ENCODE results near the gene ZSWIM6.

Gene ZSWIM6

DNA sequence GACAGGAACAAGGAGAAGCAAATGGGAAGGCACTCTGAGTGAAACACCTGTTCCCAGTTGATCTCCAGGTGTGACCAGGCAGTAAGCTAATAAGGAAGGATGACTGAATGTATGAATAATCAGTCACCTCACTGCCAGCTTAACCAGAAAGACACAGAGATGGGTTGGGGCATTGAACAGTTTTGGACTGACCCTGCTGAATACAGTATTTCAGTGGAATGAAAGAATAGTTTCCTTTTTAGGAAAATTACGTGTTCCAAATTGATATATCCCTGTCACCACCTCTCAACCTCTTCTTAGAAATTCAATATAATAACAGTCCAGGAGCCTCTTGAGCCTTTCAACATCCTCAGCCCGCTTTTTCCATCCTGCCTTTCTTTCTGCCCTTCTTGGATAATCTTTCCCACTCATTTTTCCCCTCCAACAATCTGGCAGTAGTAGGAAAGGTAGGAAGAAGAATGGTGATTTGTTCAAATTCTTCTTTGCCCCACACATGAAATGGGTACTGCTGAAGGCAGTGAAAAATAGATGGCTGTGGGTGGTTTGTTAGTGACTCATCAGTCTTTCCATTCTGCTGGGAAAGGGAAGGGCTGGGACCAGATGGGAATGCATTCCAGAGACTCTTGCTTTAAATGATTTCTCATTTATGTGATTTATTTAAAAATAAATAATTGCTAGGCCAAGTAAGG is 117.9 kb downstream of the ZSWIM6 start:
- DNase-seq, result no peak

DNA sequence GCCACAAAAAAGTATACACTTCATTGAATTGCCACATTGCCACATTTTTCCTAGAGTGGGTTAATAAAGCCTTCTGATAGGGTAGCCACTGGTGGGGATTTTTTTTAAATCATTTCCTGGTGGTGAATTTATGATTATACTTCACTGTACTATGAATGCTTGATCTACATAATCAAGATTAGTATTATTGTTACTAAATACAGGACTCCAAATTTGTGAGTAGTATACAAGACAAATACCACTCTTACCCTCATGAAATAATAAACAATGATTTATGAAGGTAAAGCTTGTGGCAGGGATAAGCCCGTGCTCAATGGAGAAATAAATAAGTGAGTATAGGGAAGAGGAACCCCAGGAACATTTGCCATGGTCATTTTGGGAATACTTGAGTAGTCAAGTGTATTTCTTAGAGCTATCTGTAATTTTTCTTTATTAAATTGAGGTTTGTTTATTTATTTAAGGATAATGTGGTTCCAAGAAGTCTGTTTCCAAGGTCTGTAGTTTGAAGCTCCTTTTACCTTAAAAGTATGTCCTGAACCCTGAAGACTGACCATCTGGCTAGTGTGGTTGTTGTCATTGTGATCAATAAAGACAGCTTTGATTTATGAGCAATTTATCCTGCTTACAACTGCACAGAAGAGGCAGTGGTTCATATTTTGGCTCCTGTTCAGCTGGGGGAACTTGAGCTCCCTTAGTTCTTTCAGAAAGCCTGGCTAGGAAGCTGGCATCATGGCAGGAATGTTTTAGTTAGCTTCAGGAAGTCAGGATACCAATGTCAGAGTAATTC is 118.6 kb downstream of the ZSWIM6 start:
- no peak for DNase-seq

GRCh38 chr5:61455179-61456006 is 123.3 kb downstream of the ZSWIM6 start:
- DNase-seq, result no peak

DNA sequence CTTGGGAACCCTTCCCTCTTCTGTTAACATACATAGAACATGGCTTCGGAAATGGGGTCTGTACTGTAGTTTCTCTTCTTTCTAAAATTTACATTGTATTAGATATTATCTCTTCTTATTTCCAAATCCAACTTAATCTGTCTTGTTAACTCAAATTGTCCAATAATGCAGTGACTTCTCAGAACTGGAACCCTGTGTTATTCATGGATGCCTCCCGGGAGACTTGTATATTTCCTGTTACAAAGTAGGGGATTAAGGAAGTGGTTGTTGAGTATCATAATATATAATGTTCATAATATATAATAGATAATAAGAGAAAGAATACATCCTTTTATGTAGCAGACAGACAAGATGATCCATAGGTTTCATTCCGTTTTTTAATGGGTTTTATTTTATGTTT is 128.4 kb downstream of the ZSWIM6 start:
- DNase-seq, result no peak

- DNase-seq, result no peak
Measured at GRCh38 chr5:61461417-61461816, 129.4 kb downstream of the ZSWIM6 start.

- DNase-seq, result no peak
Measured at GRCh38 chr5:61461926-61462325, 129.9 kb downstream of the ZSWIM6 start.

DNA sequence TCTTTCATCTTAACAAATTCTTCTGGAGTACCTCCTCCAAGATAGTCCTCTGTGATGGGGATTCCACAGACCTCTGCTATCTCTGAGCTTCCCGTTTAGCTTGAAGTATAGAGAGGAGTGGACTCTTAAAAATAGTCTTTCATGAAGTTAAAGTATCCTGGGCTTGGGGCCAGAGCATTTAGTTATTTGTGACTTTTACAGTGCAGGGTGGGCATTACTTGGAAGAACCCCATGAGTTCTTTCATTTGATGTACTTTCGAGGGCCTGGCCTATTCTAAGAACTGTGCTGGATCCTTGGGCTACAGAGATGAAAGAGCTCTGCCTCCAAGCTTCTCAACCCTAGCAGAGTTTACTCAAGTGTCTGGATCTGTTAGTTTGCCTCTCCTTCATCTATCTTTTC is 131.5 kb downstream of the ZSWIM6 start:
- DNase-seq, result no peak

DNA sequence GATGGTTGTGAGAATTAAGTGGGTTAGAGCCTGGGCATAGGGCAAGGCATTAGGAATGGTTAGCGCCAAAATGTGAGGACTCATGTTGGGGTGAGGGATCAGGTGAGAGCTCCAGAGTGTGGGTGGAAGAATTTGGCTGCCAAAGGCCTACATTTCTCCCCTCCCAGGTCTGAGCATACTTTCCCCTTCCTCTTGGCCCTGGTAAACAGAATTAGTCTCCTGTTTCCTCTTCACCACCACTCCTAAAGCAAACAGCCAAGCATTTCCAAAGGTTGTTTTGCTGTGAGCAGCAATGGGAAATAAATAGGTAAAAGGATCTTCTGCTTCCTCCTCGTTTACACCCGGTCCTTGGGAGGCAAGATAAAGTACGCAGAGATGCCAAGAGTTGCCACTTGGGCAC is 132.5 kb downstream of the ZSWIM6 start:
- no peak for DNase-seq

GRCh38 chr5:61465066-61465465 is 133.0 kb downstream of the ZSWIM6 start:
- DNase-seq, result no peak

DNA sequence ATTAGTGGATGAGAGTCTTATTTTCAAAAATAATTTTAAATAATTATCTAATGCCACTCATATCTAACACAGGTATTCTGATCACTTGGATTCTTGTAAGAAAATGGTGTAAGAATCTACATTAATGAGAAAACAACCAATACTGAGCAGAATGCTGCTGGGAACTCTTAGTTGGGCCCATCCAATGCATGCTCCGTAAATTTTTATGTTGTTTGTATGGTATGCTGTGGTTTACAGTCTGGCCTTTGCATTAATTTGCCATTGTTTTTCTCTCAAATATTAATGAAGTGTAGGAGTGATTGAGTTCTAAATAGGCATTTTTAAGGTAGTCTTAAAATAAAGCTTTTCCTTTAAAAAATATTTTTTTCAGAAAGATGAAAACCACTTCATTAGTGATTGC is 133.4 kb downstream of the ZSWIM6 start:
- DNase-seq, result no peak

GRCh38 chr5:61466017-61466416 is 134.0 kb downstream of the ZSWIM6 start:
- no peak for DNase-seq

DNA sequence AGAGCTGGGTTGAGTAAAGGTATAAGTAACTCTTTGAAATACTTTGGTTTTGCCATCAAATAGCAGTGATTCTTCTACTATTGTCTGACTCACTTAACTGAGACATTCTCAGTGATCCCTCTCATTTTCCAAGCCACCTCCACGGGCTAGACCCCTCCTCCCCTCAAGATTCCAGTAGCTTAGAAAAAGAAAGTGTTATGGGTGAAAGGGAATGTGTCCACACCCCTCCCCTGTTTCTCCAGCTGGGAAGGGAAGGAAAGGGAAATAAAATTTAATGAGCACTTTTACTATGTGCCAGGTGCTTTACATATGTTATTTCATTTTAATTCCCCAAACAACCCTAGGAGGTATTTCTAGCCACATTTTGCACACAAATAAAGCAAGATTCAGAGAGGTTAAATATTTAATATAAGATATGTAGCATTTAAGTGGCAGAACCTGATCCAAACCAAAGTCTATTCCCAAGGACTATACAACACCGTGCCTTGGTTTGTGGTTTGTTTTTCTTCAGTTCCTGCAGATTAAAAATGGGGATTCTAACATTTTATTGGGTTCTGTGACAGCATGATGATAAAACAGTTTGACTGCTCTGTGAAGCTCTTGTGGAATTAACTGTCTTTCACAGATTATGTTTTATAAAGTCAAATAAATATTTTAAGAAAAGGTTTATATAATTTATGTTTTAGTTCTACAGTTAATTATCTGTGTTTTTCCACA is 135.9 kb downstream of the ZSWIM6 start:
- no peak for DNase-seq

DNA sequence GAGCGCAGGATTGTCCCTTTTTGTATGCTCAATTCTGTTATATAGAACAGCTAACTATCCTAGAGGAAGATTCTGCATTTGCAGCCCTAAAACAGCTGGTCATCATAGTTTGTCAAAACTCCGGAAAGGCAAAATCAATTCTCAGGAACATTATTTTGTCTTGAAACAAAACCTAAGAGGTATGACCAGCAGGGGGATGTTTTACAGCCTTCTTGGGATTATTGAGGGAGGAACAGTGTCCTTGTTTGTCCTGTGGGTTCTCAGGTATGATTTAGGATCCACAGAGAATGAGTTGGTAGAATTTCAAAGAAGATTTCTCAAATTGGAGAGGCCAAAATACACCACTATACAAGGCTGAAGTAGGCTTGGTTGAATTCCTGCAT is 136.4 kb downstream of the ZSWIM6 start:
- DNase-seq, result no peak

GRCh38 chr5:61471352-61471751 is 139.3 kb downstream of the ZSWIM6 start:
- no peak for DNase-seq

- no peak for DNase-seq
Measured at GRCh38 chr5:61472172-61472958, 140.3 kb downstream of the ZSWIM6 start.

DNA sequence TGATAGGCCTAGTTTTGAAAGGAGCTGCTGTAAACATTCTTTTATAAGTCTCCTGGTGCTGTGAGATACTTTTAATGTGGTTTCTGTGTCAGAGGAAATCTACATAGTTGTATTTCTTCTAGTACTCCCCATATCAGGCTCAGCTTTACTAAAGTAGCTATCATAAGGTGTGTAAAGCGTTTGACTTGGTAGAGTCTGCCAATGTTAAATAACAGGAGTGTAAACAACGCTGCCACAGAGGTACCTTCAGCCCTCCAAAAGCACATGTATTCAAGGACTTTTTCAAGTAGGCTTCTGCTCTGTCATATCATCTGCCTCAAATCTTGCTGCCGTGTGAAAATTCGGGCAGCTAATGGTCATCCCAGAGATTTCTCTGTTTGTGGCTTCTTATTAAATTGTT is 142.7 kb downstream of the ZSWIM6 start:
- DNase-seq, result no peak

- no peak for DNase-seq
Measured at GRCh38 chr5:61477788-61478187, 145.7 kb downstream of the ZSWIM6 start.

DNA sequence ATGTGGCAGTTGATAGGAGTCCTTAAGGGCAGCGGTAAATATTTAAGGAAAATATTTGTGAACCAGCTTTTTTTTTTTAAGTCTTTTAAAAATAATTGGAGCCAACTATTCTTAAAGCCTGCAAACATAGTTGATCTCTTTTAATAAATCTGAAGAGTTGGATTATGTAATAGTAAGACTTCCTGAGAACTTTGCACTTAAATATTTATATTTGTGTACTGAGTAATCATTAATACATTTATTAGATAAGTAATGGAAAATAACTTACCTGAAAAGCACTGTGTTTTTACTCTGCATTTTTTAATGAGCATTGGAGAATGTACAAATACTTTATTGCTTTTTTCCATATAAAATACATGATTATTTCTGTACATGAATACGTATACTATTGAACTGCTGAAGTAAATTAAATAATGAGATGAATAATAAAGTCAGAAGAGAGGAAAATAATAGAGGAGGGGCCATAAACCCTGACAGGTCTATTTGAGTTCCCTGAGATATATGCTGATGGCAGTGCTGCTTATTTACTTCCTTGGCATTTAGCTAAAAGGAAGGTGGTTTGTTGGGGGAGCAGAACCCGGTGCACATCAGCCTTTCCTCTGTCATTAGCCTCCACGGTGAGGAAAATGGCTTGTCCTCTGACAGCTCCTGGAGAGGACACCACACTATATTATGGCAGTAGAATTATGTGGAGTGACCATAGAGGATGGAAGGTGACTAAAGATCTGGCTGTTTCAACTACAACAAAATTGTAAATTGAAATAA is 148.0 kb downstream of the ZSWIM6 start:
- no peak for DNase-seq

DNA sequence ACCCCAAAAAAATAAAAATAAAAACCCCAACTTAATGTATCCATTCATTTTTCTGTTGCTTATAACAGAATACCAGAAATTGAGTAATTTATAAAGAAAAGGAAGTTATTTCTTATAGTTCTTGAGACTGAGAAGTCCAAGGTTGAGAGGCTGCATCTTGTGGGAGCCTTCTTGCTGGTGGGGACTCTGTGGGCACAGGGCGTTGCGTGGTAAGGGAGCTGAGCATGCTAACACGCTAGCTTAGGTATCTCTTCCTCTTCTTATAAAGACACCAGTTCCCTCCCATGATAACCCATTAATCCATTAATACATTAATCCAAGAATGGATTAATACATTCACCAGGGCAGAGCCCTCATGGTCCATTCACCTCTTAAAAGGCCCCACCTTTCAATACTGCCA is 150.9 kb downstream of the ZSWIM6 start:
- no peak for DNase-seq

- DNase-seq, result no peak
Measured at GRCh38 chr5:61486476-61486875, 154.4 kb downstream of the ZSWIM6 start.

DNA sequence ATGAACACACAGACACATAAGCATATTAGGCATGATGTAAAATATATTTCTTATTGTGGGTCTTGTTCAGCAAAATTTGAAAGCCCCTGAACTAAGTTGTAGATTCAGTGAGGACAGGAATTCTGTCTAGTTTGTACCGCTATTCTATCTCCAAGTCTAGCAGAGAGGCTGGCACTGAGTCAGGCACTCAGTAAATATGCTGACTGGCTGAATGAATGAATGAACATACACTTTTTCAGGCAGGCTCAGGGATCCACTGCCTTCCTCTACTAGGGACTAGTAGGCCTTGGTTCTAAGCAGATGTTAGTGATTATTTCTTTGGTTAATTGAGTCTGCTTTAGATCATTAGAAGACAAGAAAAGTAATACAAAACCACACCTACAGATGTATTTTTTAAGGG is 157.5 kb downstream of the ZSWIM6 start:
- DNase-seq, result no peak
